ENCODE measurements around the gene GLIS1.

DNA sequence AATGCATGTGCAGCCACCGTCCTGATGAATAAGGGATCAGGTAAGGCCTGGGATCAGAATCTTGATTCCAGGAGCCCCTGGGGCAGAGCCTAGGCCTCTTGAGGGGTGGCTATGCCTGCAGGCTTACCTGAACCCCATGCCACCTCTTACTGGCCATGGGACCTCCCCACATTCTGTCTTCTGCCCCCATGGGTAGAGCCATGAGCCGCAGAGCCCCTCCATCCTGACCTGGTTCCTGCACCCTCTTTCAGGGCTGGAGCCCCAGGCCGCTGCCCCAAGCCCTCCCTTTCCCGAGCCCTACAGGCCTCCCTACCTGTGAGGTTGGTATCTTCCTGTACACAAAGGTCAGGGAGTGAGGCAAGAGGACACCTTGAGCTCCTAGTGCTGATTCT, 159.0 kb downstream of the GLIS1 start:
- TF ChIP-seq EZH2 (IDR thresholded peaks at IDR 0.05) (no peak), POLR2AphosphoS5 (IDR thresholded peaks at IDR 0.05; ENCODE audit: borderline replicate concordance, low read depth, low read length) (no peak), FOXP2 (optimal IDR thresholded peaks at IDR 0.05; ENCODE audit: control extremely low read depth, extremely low read length, insufficient read depth) (no peak)

Measured in SK-N-MC (cell line).